Activated CD4-positive, alpha-beta T cell treated with anti-CD3 and anti-CD28 coated beads for 24 hours (primary cell): ENCODE data around the gene MYPN.
A peak's percentile ranks its signal among the peaks of the same experiment; 100 is the strongest.
"Not testable (repeated sequence)": the region's sequence is repeated elsewhere in the genome, so short reads cannot be mapped to it uniquely, and the experiment has no call there.

ENCODE experiments used
- DNase-seq, 2 donors: peaks; one replicate each; pipeline ENCODE4 v3.0.0-alpha.2; 2020; ENCODE audit warnings: low read depth in 2 of 2

Gene MYPN

GRCh38 chr10:68224810-68225209 is 115.5 kb downstream of the MYPN start:
- no peak for DNase-seq

GRCh38 chr10:68230268-68230667 is 121.0 kb downstream of the MYPN start:
- DNase-seq = no peak

GRCh38 chr10:68231106-68231816 is 122.0 kb downstream of the MYPN start:
- DNase-seq = peak; percentile 4 to 15

GRCh38 chr10:68231817-68232251 is 122.5 kb downstream of the MYPN start, which contains the start of gene ATOH7:
Gene ATOH7 (minus strand): TSS chr10:68232113. CDS start chr10:68231677, 436 bp downstream.
- DNase-seq = no peak

- DNase-seq = no peak
Measured at GRCh38 chr10:68233046-68233445, 123.8 kb downstream of the MYPN start.

- no peak for DNase-seq
Measured at GRCh38 chr10:68235111-68235510, 125.8 kb downstream of the MYPN start.

- DNase-seq = no peak
Measured at GRCh38 chr10:68235581-68235980, 126.3 kb downstream of the MYPN start.

- no peak for DNase-seq
Measured at GRCh38 chr10:68237173-68237572, 127.9 kb downstream of the MYPN start.

- no peak for DNase-seq
Measured at GRCh38 chr10:68238371-68238770, 129.1 kb downstream of the MYPN start.

- DNase-seq = no peak
Measured at GRCh38 chr10:68239069-68239468, 129.8 kb downstream of the MYPN start.

GRCh38 chr10:68239596-68240150 is 130.4 kb downstream of the MYPN start:
- no peak for DNase-seq

GRCh38 chr10:68242051-68242450 is 132.8 kb downstream of the MYPN start:
- DNase-seq = no peak

GRCh38 chr10:68246397-68246796 is 137.1 kb downstream of the MYPN start:
- not testable (repeated sequence) for DNase-seq

GRCh38 chr10:68247931-68248330 is 138.6 kb downstream of the MYPN start:
- no peak for DNase-seq

GRCh38 chr10:68249297-68249696 is 140.0 kb downstream of the MYPN start:
- DNase-seq = no peak

GRCh38 chr10:68251151-68251550 is 141.9 kb downstream of the MYPN start:
- DNase-seq = no peak

- no peak for DNase-seq
Measured at GRCh38 chr10:68251625-68252495, 142.6 kb downstream of the MYPN start.

GRCh38 chr10:68253346-68253745 is 144.1 kb downstream of the MYPN start:
- no peak for DNase-seq

- DNase-seq = no peak
Measured at GRCh38 chr10:68261132-68261856, 152.0 kb downstream of the MYPN start.
